K562 (cell line): ENCODE results near the gene CISD3. TPM values are rescaled to one million over a fixed set of nuclear protein-coding genes. Genes with fewer than 3 reads are reported as not detected.

Experiments
- BRD9 ChIP-seq: fragments of 450-650 bp; IDR thresholded peaks from 2 replicates; pipeline ENCODE4 v1.6.1; 2018; ENCODE audit warnings: low read depth; ENCODE audit not compliant: partially characterized antibody
- CTBP1 ChIP-seq: fragments of 450-650 bp; IDR thresholded peaks from 2 replicates; pipeline ENCODE4 v1.6.1; 2016; ENCODE audit warnings: borderline replicate concordance
- EP400 ChIP-seq: fragments of 450-650 bp; IDR thresholded peaks from 2 replicates; pipeline ENCODE4 v1.6.1; 2017; ENCODE audit warnings: antibody characterized with exemption, mild to moderate bottlenecking, moderate library complexity
- GATAD2B ChIP-seq: fragments of 450-650 bp; IDR thresholded peaks from 2 replicates; pipeline ENCODE4 v1.6.1; 2017; ENCODE audit warnings: mild to moderate bottlenecking, borderline replicate concordance
- LCOR ChIP-seq: sonication (generic); formaldehyde crosslinking; IDR thresholded peaks from 2 replicates; pipeline ENCODE4 v1.8.0; 2022; ENCODE audit warnings: mild to moderate bottlenecking, missing genetic modification reagents
- MED1 ChIP-seq: sonication (generic); formaldehyde crosslinking; IDR thresholded peaks from 2 replicates; pipeline ENCODE4 v1.8.1; 2023; ENCODE audit warnings: missing genetic modification reagents, borderline replicate concordance
- MNT ChIP-seq, 2 experiments: fragments of 450-650 bp; conservative IDR thresholded peaks; 2 replicates each; pipeline ENCODE4 v1.6.1; 2017; ENCODE audit warnings: mild to moderate bottlenecking in 2 of 2, moderate library complexity in 2 of 2
- MYNN ChIP-seq, 2 experiments: sonication (generic); formaldehyde crosslinking in 1 of 2; IDR thresholded peaks; 2 replicates each; pipeline versions ENCODE4 v1.5.0 to v1.6.1; 2016 to 2020; ENCODE audit warnings: antibody characterized with exemption in 1 of 2, missing genetic modification reagents in 1 of 2
- NCOR1 ChIP-seq: fragments of 450-650 bp; IDR thresholded peaks from 2 replicates; pipeline ENCODE4 v1.6.1; 2016; ENCODE audit warnings: mild to moderate bottlenecking, moderate library complexity
- NFE2L1 ChIP-seq: fragments of 450-650 bp; IDR thresholded peaks from 2 replicates; pipeline ENCODE4 v1.6.1; 2016; ENCODE audit warnings: missing genetic modification characterization, low read depth, mild to moderate bottlenecking, missing compliant biosample characterization, moderate library complexity, borderline replicate concordance
- NFRKB ChIP-seq: fragments of 450-650 bp; IDR thresholded peaks from 2 replicates; pipeline ENCODE4 v1.6.1; 2016; ENCODE audit warnings: low read depth
- NR4A1 ChIP-seq, 2 experiments: fragments of 250-450 bp in 1 of 2; fragments of 450-650 bp in 1 of 2; sonication (Bioruptor Pico) in 1 of 2; IDR thresholded peaks; 2 replicates each; pipeline versions ENCODE4 v1.4.0 to v1.6.1; 2016 to 2020; ENCODE audit warnings: mild to moderate bottlenecking in 2 of 2, missing compliant biosample characterization in 1 of 2, missing genetic modification characterization in 1 of 2, moderate library complexity in 1 of 2
- SAFB ChIP-seq: fragments of 200-400 bp; formaldehyde crosslinking; IDR thresholded peaks from 2 replicates; pipeline ENCODE4 v1.6.1; 2017; ENCODE audit warnings: low read depth, low read length, borderline replicate concordance
- TCF3 ChIP-seq: sonication (generic); formaldehyde crosslinking; IDR thresholded peaks from 2 replicates; pipeline ENCODE4 v1.4.0; 2020; ENCODE audit warnings: mild to moderate bottlenecking, missing genetic modification reagents
- TEAD1 ChIP-seq, 2 experiments: fragments of 450-650 bp in 1 of 2; sonication (generic) in 1 of 2; formaldehyde crosslinking; IDR thresholded peaks; 2 replicates each; pipeline versions ENCODE4 v1.4.0 to v1.8.0; 2020 to 2022; ENCODE audit warnings: mild to moderate bottlenecking in 2 of 2, missing genetic modification reagents in 1 of 2
- ZFX ChIP-seq: sonication (generic); formaldehyde crosslinking; IDR thresholded peaks from 2 replicates; pipeline ENCODE4 v1.8.0; 2022; ENCODE audit warnings: mild to moderate bottlenecking, missing genetic modification reagents, moderate library complexity
- ZNF217 ChIP-seq: sonication (generic); formaldehyde crosslinking; IDR thresholded peaks from 2 replicates; pipeline ENCODE4 v1.8.0; 2022; ENCODE audit warnings: mild to moderate bottlenecking, missing genetic modification reagents
- ZNF408 ChIP-seq: fragments of 250-450 bp; sonication (Bioruptor Pico); IDR thresholded peaks from 2 replicates; pipeline ENCODE4 v1.4.0; 2020; ENCODE audit warnings: low read depth, mild to moderate bottlenecking, moderate library complexity
- ZNF583 ChIP-seq: fragments of 250-450 bp; sonication (Bioruptor Pico); IDR thresholded peaks from 2 replicates; pipeline ENCODE4 v1.4.0; 2020
- ZNF644 ChIP-seq: fragments of 200-800 bp; sonication (Bioruptor generic); IDR thresholded peaks from 2 replicates; pipeline ENCODE4 v1.6.1; 2016; ENCODE audit warnings: low read depth, missing genetic modification characterization, missing compliant biosample characterization
- ZNF778 ChIP-seq: fragments of 450-650 bp; formaldehyde crosslinking; IDR thresholded peaks from 2 replicates; pipeline ENCODE4 v1.4.0; 2020; ENCODE audit warnings: mild to moderate bottlenecking, moderate library complexity
- polyA plus RNA-seq, 8 experiments: library from polyadenylated mRNA; depleted of rRNA in 4 of 8; stranded (reverse) in 5 of 8; unstranded in 3 of 8; fragments of >200 nt; fragmentation: Nextera tagmentation in 2 of 8; fragmentation: Illumina TruSeq in 1 of 8; extraction: Ambion mirVana in 2 of 8; extraction: Trizol in 1 of 8; gene quantifications; 2 replicates each; pipeline versions ENCODE4 v1.2.1 to v1.2.3, GENCODE V29; 2011 to 2014; ENCODE audit warnings: inconsistent platforms in 1 of 8, missing spikeins in 1 of 8
- total RNA-seq, 7 experiments: library from RNA; depleted of rRNA in 6 of 7; stranded (reverse); fragments of >200 nt in 6 of 7; fragmentation: Illumina TruSeq in 2 of 7; extraction: Trizol in 2 of 7; gene quantifications; 2 replicates each; pipeline versions ENCODE4 v1.2.1 to v1.2.3, GENCODE V29; 2011 to 2021; ENCODE audit warnings: low replicate concordance in 1 of 7
- TF ChIP-seq, protein P1 (sequence below), 2 experiments: fragments of 450-650 bp; IDR thresholded peaks; 2 replicates each; pipeline ENCODE4 v1.6.1; 2018; ENCODE audit warnings: mild to moderate bottlenecking in 2 of 2, low read depth in 1 of 2; ENCODE audit not compliant: partially characterized antibody in 2 of 2
- TF ChIP-seq, protein P2 (sequence below): fragments of 450-650 bp; formaldehyde crosslinking; conservative IDR thresholded peaks from 2 replicates; pipeline ENCODE4 v1.4.0; 2022; ENCODE audit warnings: mild to moderate bottlenecking, missing genetic modification characterization

Gene CISD3
- total and polyA plus RNA-seq, 9 of the 15 experiments (the other 6 are each of a cell fraction or from before 2014, with no cell fraction given) = 5.0 to 60.7 (median 15.7) TPM

DNA sequence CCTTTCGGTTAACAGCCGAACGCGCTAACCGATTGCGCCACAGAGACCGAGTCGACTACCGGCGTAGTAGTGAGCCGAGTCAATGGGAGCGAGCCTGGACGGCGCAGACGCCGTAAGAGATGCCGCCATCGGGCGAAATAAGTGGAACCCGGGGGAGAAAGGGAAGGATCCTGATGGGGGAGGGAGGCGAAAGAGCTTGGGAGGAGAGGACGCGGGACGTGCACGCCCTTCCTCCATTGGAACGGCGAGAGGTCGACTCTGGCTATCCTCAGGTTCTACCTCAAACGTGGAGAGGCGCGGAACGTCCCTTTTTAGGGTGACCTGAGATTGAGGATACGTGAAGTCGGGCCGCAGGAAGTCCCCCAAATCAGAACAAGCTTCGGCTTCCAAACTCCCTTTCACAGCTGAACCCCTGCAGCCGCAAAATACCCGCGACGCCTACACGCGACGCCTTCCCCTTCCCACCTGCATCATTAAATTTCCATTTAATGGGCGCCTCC lies 21.7 kb downstream of the CISD3 start (continued):
- TF ChIP-seq ZNF583 (no peak), MYNN (IDR thresholded peaks at IDR 0.05) (no peak), MYNN (CRISPR knock-in tag; IDR thresholded peaks at IDR 0.05) (no peak), MED1 (CRISPR knock-in tag) (no peak), ZNF778 (CRISPR knock-in tag) (no peak), NCOR1 (no peak), CTBP1 (no peak; the same call in none of the 2 replicates), GATAD2B (no peak), ZNF644 (tag) (no peak), TEAD1 (CRISPR knock-in tag; IDR thresholded peaks at IDR 0.05) (no peak), SAFB (no peak), MNT (conservative IDR thresholded peaks at IDR 0.05) (no peak), ZFX (CRISPR knock-in tag) (no peak), TCF3 (CRISPR knock-in tag) (no peak; the same call in 1 of the 2 replicates), ZNF408 (CRISPR knock-in tag) (no peak), ZNF217 (CRISPR knock-in tag) (no peak), NFRKB (peak; percentile 74), EP400 (no peak), LCOR (no peak), BRD9 (peak; percentile 90), NR4A1 (CRISPR knock-in tag; IDR thresholded peaks at IDR 0.05) (no peak), NR4A1 (tag; IDR thresholded peaks at IDR 0.05) (no peak), NFE2L1 (tag) (no peak)
- TF ChIP-seq, protein P1, sequence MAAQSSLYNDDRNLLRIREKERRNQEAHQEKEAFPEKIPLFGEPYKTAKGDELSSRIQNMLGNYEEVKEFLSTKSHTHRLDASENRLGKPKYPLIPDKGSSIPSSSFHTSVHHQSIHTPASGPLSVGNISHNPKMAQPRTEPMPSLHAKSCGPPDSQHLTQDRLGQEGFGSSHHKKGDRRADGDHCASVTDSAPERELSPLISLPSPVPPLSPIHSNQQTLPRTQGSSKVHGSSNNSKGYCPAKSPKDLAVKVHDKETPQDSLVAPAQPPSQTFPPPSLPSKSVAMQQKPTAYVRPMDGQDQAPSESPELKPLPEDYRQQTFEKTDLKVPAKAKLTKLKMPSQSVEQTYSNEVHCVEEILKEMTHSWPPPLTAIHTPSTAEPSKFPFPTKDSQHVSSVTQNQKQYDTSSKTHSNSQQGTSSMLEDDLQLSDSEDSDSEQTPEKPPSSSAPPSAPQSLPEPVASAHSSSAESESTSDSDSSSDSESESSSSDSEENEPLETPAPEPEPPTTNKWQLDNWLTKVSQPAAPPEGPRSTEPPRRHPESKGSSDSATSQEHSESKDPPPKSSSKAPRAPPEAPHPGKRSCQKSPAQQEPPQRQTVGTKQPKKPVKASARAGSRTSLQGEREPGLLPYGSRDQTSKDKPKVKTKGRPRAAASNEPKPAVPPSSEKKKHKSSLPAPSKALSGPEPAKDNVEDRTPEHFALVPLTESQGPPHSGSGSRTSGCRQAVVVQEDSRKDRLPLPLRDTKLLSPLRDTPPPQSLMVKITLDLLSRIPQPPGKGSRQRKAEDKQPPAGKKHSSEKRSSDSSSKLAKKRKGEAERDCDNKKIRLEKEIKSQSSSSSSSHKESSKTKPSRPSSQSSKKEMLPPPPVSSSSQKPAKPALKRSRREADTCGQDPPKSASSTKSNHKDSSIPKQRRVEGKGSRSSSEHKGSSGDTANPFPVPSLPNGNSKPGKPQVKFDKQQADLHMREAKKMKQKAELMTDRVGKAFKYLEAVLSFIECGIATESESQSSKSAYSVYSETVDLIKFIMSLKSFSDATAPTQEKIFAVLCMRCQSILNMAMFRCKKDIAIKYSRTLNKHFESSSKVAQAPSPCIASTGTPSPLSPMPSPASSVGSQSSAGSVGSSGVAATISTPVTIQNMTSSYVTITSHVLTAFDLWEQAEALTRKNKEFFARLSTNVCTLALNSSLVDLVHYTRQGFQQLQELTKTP (IDR thresholded peaks at IDR 0.05; ENCODE audit: low read depth in 1 of 2, partially characterized antibody in 2 of 2) = peak in 1 of 2 experiments; percentile 16
- TF ChIP-seq, protein P2, sequence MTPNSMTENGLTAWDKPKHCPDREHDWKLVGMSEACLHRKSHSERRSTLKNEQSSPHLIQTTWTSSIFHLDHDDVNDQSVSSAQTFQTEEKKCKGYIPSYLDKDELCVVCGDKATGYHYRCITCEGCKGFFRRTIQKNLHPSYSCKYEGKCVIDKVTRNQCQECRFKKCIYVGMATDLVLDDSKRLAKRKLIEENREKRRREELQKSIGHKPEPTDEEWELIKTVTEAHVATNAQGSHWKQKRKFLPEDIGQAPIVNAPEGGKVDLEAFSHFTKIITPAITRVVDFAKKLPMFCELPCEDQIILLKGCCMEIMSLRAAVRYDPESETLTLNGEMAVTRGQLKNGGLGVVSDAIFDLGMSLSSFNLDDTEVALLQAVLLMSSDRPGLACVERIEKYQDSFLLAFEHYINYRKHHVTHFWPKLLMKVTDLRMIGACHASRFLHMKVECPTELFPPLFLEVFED (CRISPR knock-in tag) = no peak
